OCI-LY1 (cell line): ENCODE data around the gene IL1RAP.

Experiments
- H2AFZ ChIP-seq: fragments of 200-600 bp; sonication (generic), shearing (Covaris generic); 2 replicates; pipeline ENCODE4 v1.6.0; 2014; ENCODE audit warnings: antibody characterized with exemption, mild to moderate bottlenecking, low read length
- H3F3A ChIP-seq: fragments of 200-600 bp; sonication (generic), shearing (Covaris generic); 2 replicates; pipeline ENCODE4 v1.6.0; 2014; ENCODE audit warnings: mild to moderate bottlenecking, antibody characterized with exemption, low read length, moderate library complexity; ENCODE audit not compliant: insufficient read depth
- H3K27ac ChIP-seq: fragments of 200-600 bp; sonication (generic); 2 replicates; pipeline ENCODE4 v1.5.1; 2014; ENCODE audit warnings: low read length, mixed run types, mild to moderate bottlenecking, low read depth; ENCODE audit not compliant: poor library complexity, severe bottlenecking
- H3K27me3 ChIP-seq: fragments of 200-600 bp; sonication (generic); 2 replicates; pipeline ENCODE4 v1.6.0; 2014; ENCODE audit warnings: antibody characterized with exemption, mild to moderate bottlenecking, low read length, moderate library complexity; ENCODE audit not compliant: insufficient read depth
- H3K36me3 ChIP-seq: fragments of 200-600 bp; sonication (generic); 2 replicates; pipeline ENCODE4 v1.6.1; 2014; ENCODE audit warnings: mild to moderate bottlenecking, antibody characterized with exemption, low read length, moderate library complexity, mixed read lengths; ENCODE audit not compliant: insufficient read depth
- H3K4me1 ChIP-seq: fragments of 200-600 bp; sonication (generic); 2 replicates; pipeline ENCODE4 v1.5.1; 2014; ENCODE audit warnings: mild to moderate bottlenecking, low read length, moderate library complexity; ENCODE audit not compliant: insufficient read depth, severe bottlenecking
- H3K4me2 ChIP-seq: fragments of 200-600 bp; sonication (generic), shearing (Covaris generic); 2 replicates; pipeline ENCODE4 v1.6.1; 2014; ENCODE audit warnings: low read length
- H3K4me3 ChIP-seq: fragments of 200-600 bp; sonication (generic); 2 replicates; pipeline ENCODE4 v1.5.1; 2014; ENCODE audit warnings: low read length, low read depth, mild to moderate bottlenecking, mixed read lengths; ENCODE audit not compliant: poor library complexity, severe bottlenecking
- H3K79me2 ChIP-seq: fragments of 200-600 bp; shearing (Covaris generic); 2 replicates; pipeline ENCODE4 v1.6.1; 2016; ENCODE audit warnings: mixed run types, low read length, mixed read lengths; ENCODE audit not compliant: insufficient read depth
- H3K9ac ChIP-seq: fragments of 200-600 bp; sonication (generic), shearing (Covaris generic); 2 replicates; pipeline ENCODE4 v1.6.1; 2014; ENCODE audit warnings: mild to moderate bottlenecking, low read length, mixed read lengths
- H3K9me2 ChIP-seq: fragments of 200-600 bp; sonication (generic), shearing (Covaris generic); 2 replicates; pipeline ENCODE4 v1.6.1; 2014; ENCODE audit warnings: low read depth, mild to moderate bottlenecking, low read length, mixed read lengths
- H3K9me3 ChIP-seq: fragments of 200-600 bp; shearing (Covaris generic); 2 replicates; pipeline ENCODE4 v1.6.1; 2014; ENCODE audit warnings: low read length, mixed read lengths
- H4K20me1 ChIP-seq: fragments of 200-600 bp; sonication (generic), shearing (Covaris generic); 2 replicates; pipeline ENCODE4 v1.6.0; 2016; ENCODE audit warnings: mild to moderate bottlenecking, low read length; ENCODE audit not compliant: insufficient read depth
- CTCF ChIP-seq: fragments of 200-600 bp; sonication (generic), shearing (Covaris generic); IDR thresholded peaks from 2 replicates; pipeline ENCODE4 v1.5.1; 2017; ENCODE audit warnings: mild to moderate bottlenecking, antibody characterized with exemption, low read length, moderate library complexity, mixed read lengths
- EZH2 ChIP-seq: fragments of 200-600 bp; sonication (generic), shearing (Covaris generic); IDR thresholded peaks from 2 replicates; pipeline ENCODE4 v1.8.0; 2017; ENCODE audit warnings: borderline replicate concordance, mixed run types, mild to moderate bottlenecking, antibody characterized with exemption, low read length, moderate library complexity, mixed read lengths

The IL1RAP gene

GRCh38 chr3:190492966-190493365 lies 20.9 kb upstream of the IL1RAP start:
- H3F3A ChIP-seq, result no peaks in the 10 kb centered on the region
- H3K4me3 ChIP-seq, result no peak overlapping the region
- no peaks in the 10 kb centered on the region for H3K9me3 ChIP-seq
- no peaks in the 10 kb centered on the region; the same call in 1 of the 2 replicates for H3K9me2 ChIP-seq
- TF ChIP-seq CTCF, result no peak
- no peak for TF ChIP-seq EZH2
- H3K4me2 ChIP-seq, result no peak overlapping the region
- H2AFZ ChIP-seq, result no peak overlapping the region
- no peaks in the 10 kb centered on the region for H4K20me1 ChIP-seq
- no peaks in the 10 kb centered on the region for H3K36me3 ChIP-seq
- H3K4me1 ChIP-seq, result no peaks in the 10 kb centered on the region
- no peak overlapping the region for H3K9ac ChIP-seq
- no peaks in the 10 kb centered on the region for H3K27me3 ChIP-seq
- H3K27ac ChIP-seq, result no peak overlapping the region
- no peaks in the 10 kb centered on the region for H3K79me2 ChIP-seq

- Histone ChIP-seq H3F3A (no peaks in the 10 kb centered on the region), H3K9ac (no peak overlapping the region), H3K9me3 (no peaks in the 10 kb centered on the region), H3K27me3 (no peaks in the 10 kb centered on the region), H4K20me1 (no peaks in the 10 kb centered on the region), H3K4me1 (no peaks in the 10 kb centered on the region), H3K9me2 (no peaks in the 10 kb centered on the region; the same call in 1 of the 2 replicates), H3K27ac (no peak overlapping the region), H3K4me2 (no peak overlapping the region), H3K36me3 (no peaks in the 10 kb centered on the region), H3K79me2 (no peaks in the 10 kb centered on the region), H2AFZ (no peak overlapping the region), H3K4me3 (no peak overlapping the region)
- TF ChIP-seq EZH2, result no peak
- no peak for TF ChIP-seq CTCF
These were observed 19.0 kb upstream of the IL1RAP start for GRCh38 chr3:190494907-190495306.

GRCh38 chr3:190495354-190495753 lies 18.5 kb upstream of the IL1RAP start:
- TF ChIP-seq CTCF, result no peak
- TF ChIP-seq EZH2, result no peak
- Histone ChIP-seq H3K4me2 (no peak overlapping the region), H3K27me3 (no peaks in the 10 kb centered on the region), H3K27ac (no peak overlapping the region), H4K20me1 (no peaks in the 10 kb centered on the region), H3K4me3 (no peak overlapping the region), H3K4me1 (no peaks in the 10 kb centered on the region), H3K9me3 (no peaks in the 10 kb centered on the region), H2AFZ (no peak overlapping the region), H3F3A (no peaks in the 10 kb centered on the region), H3K79me2 (no peaks in the 10 kb centered on the region), H3K9me2 (no peaks in the 10 kb centered on the region; the same call in 1 of the 2 replicates), H3K9ac (no peak overlapping the region), H3K36me3 (no peaks in the 10 kb centered on the region)
